Prostate gland (tissue), 2 donors: Measurements from ENCODE around the gene EHBP1.

Experiments
- POLR2A ChIP-seq: fragments of 450-650 bp; IDR thresholded peaks from one replicate; pipeline ENCODE4 v1.6.1; 2016; ENCODE audit warnings: antibody characterized with exemption, mild to moderate bottlenecking
- POLR2AphosphoS5 ChIP-seq: sonication (generic); formaldehyde crosslinking; IDR thresholded peaks from one replicate; pipeline ENCODE4 v1.6.1; 2017; ENCODE audit warnings: antibody characterized with exemption
- TF ChIP-seq, protein P1 (sequence below), 4 experiments: fragments of 200-600 bp in 2 of 4; fragments of 450-650 bp in 2 of 4; sonication (generic) in 2 of 4; IDR thresholded peaks; 1 replicate in 3 of 4; 2 replicates in 1 of 4; pipeline ENCODE4 v1.5.1; 2016 to 2019; ENCODE audit warnings: antibody characterized with exemption in 4 of 4, mild to moderate bottlenecking in 2 of 4, moderate library complexity in 2 of 4

DNA sequence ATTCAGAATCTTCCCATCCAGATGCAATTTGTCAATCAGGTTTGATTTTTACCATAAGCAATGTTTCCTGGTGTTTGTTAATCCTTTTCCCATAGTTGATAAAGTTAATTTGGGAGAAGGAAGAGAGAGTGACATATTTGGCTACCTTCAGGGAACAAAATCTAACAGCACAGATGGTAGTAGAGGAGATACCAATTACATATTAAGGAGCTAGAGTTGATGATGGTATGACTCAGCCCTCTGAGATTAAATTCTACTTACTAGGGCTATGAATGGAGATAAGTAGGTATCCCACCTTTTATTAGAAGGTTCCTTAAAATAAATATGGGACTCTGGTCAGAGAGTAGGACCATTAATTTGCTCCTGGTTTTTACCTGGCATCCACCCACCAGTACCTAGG lies 139.7 kb downstream of the EHBP1 start:
- TF ChIP-seq, protein P1, sequence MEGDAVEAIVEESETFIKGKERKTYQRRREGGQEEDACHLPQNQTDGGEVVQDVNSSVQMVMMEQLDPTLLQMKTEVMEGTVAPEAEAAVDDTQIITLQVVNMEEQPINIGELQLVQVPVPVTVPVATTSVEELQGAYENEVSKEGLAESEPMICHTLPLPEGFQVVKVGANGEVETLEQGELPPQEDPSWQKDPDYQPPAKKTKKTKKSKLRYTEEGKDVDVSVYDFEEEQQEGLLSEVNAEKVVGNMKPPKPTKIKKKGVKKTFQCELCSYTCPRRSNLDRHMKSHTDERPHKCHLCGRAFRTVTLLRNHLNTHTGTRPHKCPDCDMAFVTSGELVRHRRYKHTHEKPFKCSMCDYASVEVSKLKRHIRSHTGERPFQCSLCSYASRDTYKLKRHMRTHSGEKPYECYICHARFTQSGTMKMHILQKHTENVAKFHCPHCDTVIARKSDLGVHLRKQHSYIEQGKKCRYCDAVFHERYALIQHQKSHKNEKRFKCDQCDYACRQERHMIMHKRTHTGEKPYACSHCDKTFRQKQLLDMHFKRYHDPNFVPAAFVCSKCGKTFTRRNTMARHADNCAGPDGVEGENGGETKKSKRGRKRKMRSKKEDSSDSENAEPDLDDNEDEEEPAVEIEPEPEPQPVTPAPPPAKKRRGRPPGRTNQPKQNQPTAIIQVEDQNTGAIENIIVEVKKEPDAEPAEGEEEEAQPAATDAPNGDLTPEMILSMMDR (IDR thresholded peaks at IDR 0.05) = no peak
- TF ChIP-seq POLR2A (no peak), POLR2AphosphoS5 (no peak)
